GM23338 (cell line): Measurements from ENCODE around the gene HES3. TPM values are rescaled to one million over a fixed set of nuclear protein-coding genes. Genes with fewer than 3 reads are reported as not detected.

Experiments
- ATAC-seq: fragments of 200-7000 bp; cut with Tn5 transposase; 3 replicates; pipeline ENCODE4 v1.9.1; 2020
- DNase-seq: peaks from one replicate; pipeline ENCODE4 v3.0.0-alpha.2; 2015; ENCODE audit warnings: low spot score
- H2AFZ ChIP-seq: fragments of 200-600 bp; sonication (generic); 2 replicates; pipeline ENCODE4 v1.8.0; 2016; ENCODE audit warnings: antibody characterized with exemption, mild to moderate bottlenecking, moderate library complexity
- H3F3A ChIP-seq: fragments of 200-600 bp; sonication (generic); replicated peaks from 2 replicates; pipeline ENCODE4 v1.8.0; 2017; ENCODE audit warnings: antibody characterized with exemption, mixed run types, low read depth
- H3K27ac ChIP-seq: fragments of 200-600 bp; sonication (generic); 2 replicates; pipeline ENCODE4 v1.6.1; 2016; ENCODE audit warnings: low read depth
- H3K27me3 ChIP-seq: fragments of 200-600 bp; sonication (generic); 2 replicates; pipeline ENCODE4 v1.8.0; 2016; ENCODE audit warnings: mild to moderate bottlenecking, mixed run types, moderate library complexity; ENCODE audit not compliant: insufficient read depth
- H3K36me3 ChIP-seq: fragments of 200-600 bp; sonication (generic); 2 replicates; pipeline ENCODE4 v1.8.0; 2016; ENCODE audit warnings: mild to moderate bottlenecking; ENCODE audit not compliant: insufficient read depth
- H3K4me1 ChIP-seq: fragments of 200-600 bp; sonication (generic); 2 replicates; pipeline ENCODE4 v1.8.0; 2016; ENCODE audit warnings: mild to moderate bottlenecking, moderate library complexity; ENCODE audit not compliant: insufficient read depth
- H3K4me2 ChIP-seq: fragments of 200-600 bp; sonication (generic); 2 replicates; pipeline ENCODE4 v1.7.1; 2017; ENCODE audit warnings: mixed run types
- H3K4me3 ChIP-seq: fragments of 200-600 bp; sonication (generic); 2 replicates; pipeline ENCODE4 v1.6.1; 2016; ENCODE audit warnings: mixed run types
- H3K79me2 ChIP-seq: fragments of 200-600 bp; sonication (generic); replicated peaks from 2 replicates; pipeline ENCODE4 v1.8.0; 2017; ENCODE audit warnings: mild to moderate bottlenecking; ENCODE audit not compliant: insufficient read depth
- H3K9me2 ChIP-seq: fragments of 200-600 bp; sonication (generic); 2 replicates; pipeline ENCODE4 v1.8.0; 2017; ENCODE audit not compliant: insufficient read depth
- H4K20me1 ChIP-seq: fragments of 200-600 bp; sonication (generic); replicated peaks from 2 replicates; pipeline ENCODE4 v1.8.0; 2017; ENCODE audit warnings: mild to moderate bottlenecking; ENCODE audit not compliant: insufficient read depth
- H3K27ac Mint-ChIP-seq: 2 replicates; pipeline ENCODE4 v1.8.0; 2020; ENCODE audit warnings: inconsistent platforms, mild to moderate bottlenecking, moderate library complexity, mixed read lengths
- H3K27me3 Mint-ChIP-seq: 3 replicates; pipeline ENCODE4 v1.8.0; 2022; ENCODE audit warnings: low read depth, mild to moderate bottlenecking, moderate library complexity, mixed read lengths, inconsistent platforms; ENCODE audit not compliant: insufficient read depth, poor library complexity
- H3K36me3 Mint-ChIP-seq: 3 replicates; pipeline ENCODE4 v1.8.0; 2021; ENCODE audit warnings: low read depth, mild to moderate bottlenecking, inconsistent platforms, moderate library complexity, mixed read lengths
- H3K4me1 Mint-ChIP-seq: 3 replicates; pipeline ENCODE4 v1.8.0; 2020; ENCODE audit warnings: mild to moderate bottlenecking, inconsistent platforms, mixed read lengths
- H3K4me3 Mint-ChIP-seq: 3 replicates; pipeline ENCODE4 v1.8.0; 2021; ENCODE audit warnings: moderate library complexity, mild to moderate bottlenecking, inconsistent platforms, mixed read lengths
- H3K9me3 Mint-ChIP-seq: 3 replicates; pipeline ENCODE4 v1.8.0; 2020; ENCODE audit warnings: moderate library complexity, mild to moderate bottlenecking, inconsistent platforms, mixed read lengths
- NANOG ChIP-seq: IDR thresholded peaks from 2 replicates; pipeline ENCODE4 v1.6.1; 2016; ENCODE audit warnings: antibody characterized with exemption, borderline replicate concordance
- ZNF331 ChIP-seq: fragments of 250-450 bp; sonication (Bioruptor Pico); IDR thresholded peaks from 2 replicates; pipeline ENCODE4 v1.5.0; 2020; ENCODE audit warnings: low read depth, mild to moderate bottlenecking, moderate library complexity
- polyA plus RNA-seq: library from polyadenylated mRNA; unstranded; fragments of >200 nt; fragmentation: Nextera tagmentation; extraction: Ambion mirVana; gene quantifications from 2 replicates; pipeline ENCODE4 v1.2.1, GENCODE V29; 2016
- total RNA-seq: library from RNA; depleted of rRNA; stranded (reverse); fragments of >200 nt; shearing (Covaris generic); gene quantifications from 2 replicates; pipeline ENCODE4 v1.2.3, GENCODE V29; 2014
- TF ChIP-seq, protein P1 (sequence below): IDR thresholded peaks from one replicate; pipeline ENCODE4 v1.6.1; 2018; ENCODE audit warnings: antibody characterized with exemption; ENCODE audit not compliant: unreplicated experiment
- TF ChIP-seq, protein P2 (sequence below): fragments of 250-450 bp; sonication (Bioruptor Pico); IDR thresholded peaks from 2 replicates; pipeline ENCODE4 v1.5.0; 2020; ENCODE audit warnings: mild to moderate bottlenecking, moderate library complexity

Gene HES3
- total and polyA plus RNA-seq, 2 experiments from 2014 or later, result 7.1 to 50.4 TPM

DNA sequence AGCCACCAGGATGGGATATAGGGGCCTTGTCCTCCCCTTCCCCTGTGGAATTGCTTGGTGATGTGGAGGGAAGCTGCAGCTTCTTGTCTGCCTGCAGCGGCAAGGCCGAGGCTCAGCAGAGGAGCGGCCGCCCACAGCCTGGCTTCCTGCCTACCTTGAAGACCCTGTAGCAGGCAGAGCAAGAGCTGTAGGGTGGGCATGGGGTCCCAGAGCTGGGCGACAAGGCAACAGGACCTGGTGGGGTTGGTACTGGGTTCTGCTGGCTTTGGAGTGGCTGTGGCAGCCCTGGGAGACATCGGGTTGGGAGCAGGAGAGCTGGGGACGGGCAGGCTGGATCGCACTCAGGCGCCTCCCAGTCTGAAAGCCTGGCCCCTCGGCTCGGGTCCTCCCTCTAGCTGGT, 22.7 kb downstream of the HES3 start:
- Histone ChIP-seq H3K79me2 (no peaks in the 10 kb centered on the region), H3K27me3 (peaks cover 7% of the 10 kb centered on the region; the same call in 1 of the 2 replicates), H3K4me1 (no peaks in the 10 kb centered on the region; the same call in 1 of the 2 replicates), H3K36me3 (no peaks in the 10 kb centered on the region), H3K4me3 (no peak overlapping the region), H3K9me2 (no peaks in the 10 kb centered on the region), H3K4me2 (no peak overlapping the region), H2AFZ (no peak overlapping the region), H3K27ac (no peak overlapping the region), H3F3A (peaks cover 11% of the 10 kb centered on the region), H4K20me1 (no peaks in the 10 kb centered on the region; the same call in 1 of the 2 replicates)
- peaks cover 11% of the 10 kb centered on the region; the same call in 2 of the 3 replicates for H3K4me1 Mint-ChIP-seq
- H3K9me3 Mint-ChIP-seq, result no peaks in the 10 kb centered on the region
- H3K4me3 Mint-ChIP-seq, result no peak overlapping the region
- H3K27ac Mint-ChIP-seq, result no peak overlapping the region
- no peaks in the 10 kb centered on the region for H3K36me3 Mint-ChIP-seq
- peaks cover 19% of the 10 kb centered on the region for H3K27me3 Mint-ChIP-seq
- TF ChIP-seq, protein P1, sequence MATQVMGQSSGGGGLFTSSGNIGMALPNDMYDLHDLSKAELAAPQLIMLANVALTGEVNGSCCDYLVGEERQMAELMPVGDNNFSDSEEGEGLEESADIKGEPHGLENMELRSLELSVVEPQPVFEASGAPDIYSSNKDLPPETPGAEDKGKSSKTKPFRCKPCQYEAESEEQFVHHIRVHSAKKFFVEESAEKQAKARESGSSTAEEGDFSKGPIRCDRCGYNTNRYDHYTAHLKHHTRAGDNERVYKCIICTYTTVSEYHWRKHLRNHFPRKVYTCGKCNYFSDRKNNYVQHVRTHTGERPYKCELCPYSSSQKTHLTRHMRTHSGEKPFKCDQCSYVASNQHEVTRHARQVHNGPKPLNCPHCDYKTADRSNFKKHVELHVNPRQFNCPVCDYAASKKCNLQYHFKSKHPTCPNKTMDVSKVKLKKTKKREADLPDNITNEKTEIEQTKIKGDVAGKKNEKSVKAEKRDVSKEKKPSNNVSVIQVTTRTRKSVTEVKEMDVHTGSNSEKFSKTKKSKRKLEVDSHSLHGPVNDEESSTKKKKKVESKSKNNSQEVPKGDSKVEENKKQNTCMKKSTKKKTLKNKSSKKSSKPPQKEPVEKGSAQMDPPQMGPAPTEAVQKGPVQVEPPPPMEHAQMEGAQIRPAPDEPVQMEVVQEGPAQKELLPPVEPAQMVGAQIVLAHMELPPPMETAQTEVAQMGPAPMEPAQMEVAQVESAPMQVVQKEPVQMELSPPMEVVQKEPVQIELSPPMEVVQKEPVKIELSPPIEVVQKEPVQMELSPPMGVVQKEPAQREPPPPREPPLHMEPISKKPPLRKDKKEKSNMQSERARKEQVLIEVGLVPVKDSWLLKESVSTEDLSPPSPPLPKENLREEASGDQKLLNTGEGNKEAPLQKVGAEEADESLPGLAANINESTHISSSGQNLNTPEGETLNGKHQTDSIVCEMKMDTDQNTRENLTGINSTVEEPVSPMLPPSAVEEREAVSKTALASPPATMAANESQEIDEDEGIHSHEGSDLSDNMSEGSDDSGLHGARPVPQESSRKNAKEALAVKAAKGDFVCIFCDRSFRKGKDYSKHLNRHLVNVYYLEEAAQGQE, result no peak
- TF ChIP-seq, protein P2, sequence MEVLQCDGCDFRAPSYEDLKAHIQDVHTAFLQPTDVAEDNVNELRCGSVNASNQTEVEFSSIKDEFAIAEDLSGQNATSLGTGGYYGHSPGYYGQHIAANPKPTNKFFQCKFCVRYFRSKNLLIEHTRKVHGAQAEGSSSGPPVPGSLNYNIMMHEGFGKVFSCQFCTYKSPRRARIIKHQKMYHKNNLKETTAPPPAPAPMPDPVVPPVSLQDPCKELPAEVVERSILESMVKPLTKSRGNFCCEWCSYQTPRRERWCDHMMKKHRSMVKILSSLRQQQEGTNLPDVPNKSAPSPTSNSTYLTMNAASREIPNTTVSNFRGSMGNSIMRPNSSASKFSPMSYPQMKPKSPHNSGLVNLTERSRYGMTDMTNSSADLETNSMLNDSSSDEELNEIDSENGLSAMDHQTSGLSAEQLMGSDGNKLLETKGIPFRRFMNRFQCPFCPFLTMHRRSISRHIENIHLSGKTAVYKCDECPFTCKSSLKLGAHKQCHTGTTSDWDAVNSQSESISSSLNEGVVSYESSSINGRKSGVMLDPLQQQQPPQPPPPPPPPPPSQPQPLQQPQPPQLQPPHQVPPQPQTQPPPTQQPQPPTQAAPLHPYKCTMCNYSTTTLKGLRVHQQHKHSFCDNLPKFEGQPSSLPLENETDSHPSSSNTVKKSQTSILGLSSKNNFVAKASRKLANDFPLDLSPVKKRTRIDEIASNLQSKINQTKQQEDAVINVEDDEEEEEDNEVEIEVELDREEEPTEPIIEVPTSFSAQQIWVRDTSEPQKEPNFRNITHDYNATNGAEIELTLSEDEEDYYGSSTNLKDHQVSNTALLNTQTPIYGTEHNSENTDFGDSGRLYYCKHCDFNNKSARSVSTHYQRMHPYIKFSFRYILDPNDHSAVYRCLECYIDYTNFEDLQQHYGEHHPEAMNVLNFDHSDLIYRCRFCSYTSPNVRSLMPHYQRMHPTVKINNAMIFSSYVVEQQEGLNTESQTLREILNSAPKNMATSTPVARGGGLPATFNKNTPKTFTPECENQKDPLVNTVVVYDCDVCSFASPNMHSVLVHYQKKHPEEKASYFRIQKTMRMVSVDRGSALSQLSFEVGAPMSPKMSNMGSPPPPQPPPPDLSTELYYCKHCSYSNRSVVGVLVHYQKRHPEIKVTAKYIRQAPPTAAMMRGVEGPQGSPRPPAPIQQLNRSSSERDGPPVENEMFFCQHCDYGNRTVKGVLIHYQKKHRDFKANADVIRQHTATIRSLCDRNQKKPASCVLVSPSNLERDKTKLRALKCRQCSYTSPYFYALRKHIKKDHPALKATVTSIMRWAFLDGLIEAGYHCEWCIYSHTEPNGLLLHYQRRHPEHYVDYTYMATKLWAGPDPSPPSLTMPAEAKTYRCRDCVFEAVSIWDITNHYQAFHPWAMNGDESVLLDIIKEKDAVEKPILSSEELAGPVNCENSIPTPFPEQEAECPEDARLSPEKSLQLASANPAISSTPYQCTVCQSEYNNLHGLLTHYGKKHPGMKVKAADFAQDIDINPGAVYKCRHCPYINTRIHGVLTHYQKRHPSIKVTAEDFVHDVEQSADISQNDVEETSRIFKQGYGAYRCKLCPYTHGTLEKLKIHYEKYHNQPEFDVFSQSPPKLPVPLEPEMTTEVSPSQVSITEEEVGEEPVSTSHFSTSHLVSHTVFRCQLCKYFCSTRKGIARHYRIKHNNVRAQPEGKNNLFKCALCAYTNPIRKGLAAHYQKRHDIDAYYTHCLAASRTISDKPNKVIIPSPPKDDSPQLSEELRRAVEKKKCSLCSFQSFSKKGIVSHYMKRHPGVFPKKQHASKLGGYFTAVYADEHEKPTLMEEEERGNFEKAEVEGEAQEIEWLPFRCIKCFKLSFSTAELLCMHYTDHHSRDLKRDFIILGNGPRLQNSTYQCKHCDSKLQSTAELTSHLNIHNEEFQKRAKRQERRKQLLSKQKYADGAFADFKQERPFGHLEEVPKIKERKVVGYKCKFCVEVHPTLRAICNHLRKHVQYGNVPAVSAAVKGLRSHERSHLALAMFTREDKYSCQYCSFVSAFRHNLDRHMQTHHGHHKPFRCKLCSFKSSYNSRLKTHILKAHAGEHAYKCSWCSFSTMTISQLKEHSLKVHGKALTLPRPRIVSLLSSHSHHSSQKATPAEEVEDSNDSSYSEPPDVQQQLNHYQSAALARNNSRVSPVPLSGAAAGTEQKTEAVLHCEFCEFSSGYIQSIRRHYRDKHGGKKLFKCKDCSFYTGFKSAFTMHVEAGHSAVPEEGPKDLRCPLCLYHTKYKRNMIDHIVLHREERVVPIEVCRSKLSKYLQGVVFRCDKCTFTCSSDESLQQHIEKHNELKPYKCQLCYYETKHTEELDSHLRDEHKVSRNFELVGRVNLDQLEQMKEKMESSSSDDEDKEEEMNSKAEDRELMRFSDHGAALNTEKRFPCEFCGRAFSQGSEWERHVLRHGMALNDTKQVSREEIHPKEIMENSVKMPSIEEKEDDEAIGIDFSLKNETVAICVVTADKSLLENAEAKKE (CRISPR knock-in tag), result no peak
- TF ChIP-seq ZNF331 (CRISPR knock-in tag), result no peak
- TF ChIP-seq NANOG, result no peak
- no peak for DNase-seq
- ATAC-seq, result no peak
